PC-3 (cell line): Measurements from ENCODE around the gene MARF1.

Source experiments
- EZH2 ChIP-seq: fragments of 300-600 bp; sonication (generic); IDR thresholded peaks from one replicate; pipeline ENCODE4 v1.6.1; 2017; ENCODE audit warnings: antibody characterized with exemption, mild to moderate bottlenecking, low read length; ENCODE audit not compliant: unreplicated experiment
- EZH2phosphoT487 ChIP-seq: fragments of 300-600 bp; sonication (generic); IDR thresholded peaks from 2 replicates; pipeline ENCODE4 v1.6.1; 2018; ENCODE audit warnings: mild to moderate bottlenecking, antibody characterized with exemption, low read length, borderline replicate concordance

- TF ChIP-seq EZH2phosphoT487: no peak
- no peak for TF ChIP-seq EZH2
Measured at GRCh38 chr16:15544405-15544804, 98.5 kb downstream of the MARF1 start.
